Stimulated activated CD8-positive, alpha-beta memory T cell treated with anti-CD3 and anti-CD28 coated beads, Interleukin-12 subunit alpha, Interleukin-12 subunit beta, amount 100 ng/mL, for 24 hours (primary cell): ENCODE measurements around the gene CR2.
A peak's percentile ranks its signal among the peaks of the same experiment; 100 is the strongest.
"Not testable (repeated sequence)": the region's sequence is repeated elsewhere in the genome, so short reads cannot be mapped to it uniquely, and the experiment has no call there.

Experiments used
- DNase-seq: peaks from one replicate; pipeline ENCODE4 v3.0.0-alpha.2; 2020; ENCODE audit errors: extremely low read depth

CR2 gene

GRCh38 chr1:207444514-207445217, 9.5 kb upstream of the CR2 start:
- DNase-seq = no peak

GRCh38 chr1:207453710-207454045, 450 bp upstream of the CR2 start:
- no peak for DNase-seq

GRCh38 chr1:207455183-207455754, 1.1 kb downstream of the CR2 start:
- no peak for DNase-seq

- DNase-seq = no peak
Measured at GRCh38 chr1:207458414-207458813, 4.3 kb downstream of the CR2 start.

GRCh38 chr1:207459008-207459407, 4.9 kb downstream of the CR2 start:
- DNase-seq = no peak

GRCh38 chr1:207461649-207462048, 7.5 kb downstream of the CR2 start:
- DNase-seq = no peak

GRCh38 chr1:207462535-207462934, 8.4 kb downstream of the CR2 start:
- DNase-seq = no peak

- no peak for DNase-seq
Measured at GRCh38 chr1:207463021-207463420, 8.9 kb downstream of the CR2 start.

- DNase-seq = no peak
Measured at GRCh38 chr1:207463571-207463970, 9.4 kb downstream of the CR2 start.

GRCh38 chr1:207470927-207471326, 16.8 kb downstream of the CR2 start:
- DNase-seq = no peak

GRCh38 chr1:207474210-207474609, 20.1 kb downstream of the CR2 start:
- no peak for DNase-seq

GRCh38 chr1:207486198-207486597, 32.1 kb downstream of the CR2 start:
- DNase-seq = no peak

GRCh38 chr1:207487636-207488035, 33.5 kb downstream of the CR2 start:
- DNase-seq = no peak

- DNase-seq = no peak
Measured at GRCh38 chr1:207493212-207493611, 39.1 kb downstream of the CR2 start.

GRCh38 chr1:207494171-207494570, 40.0 kb downstream of the CR2 start:
- DNase-seq = no peak

- not testable (repeated sequence) for DNase-seq
Measured at GRCh38 chr1:207495281-207495680, 41.2 kb downstream of the CR2 start.

GRCh38 chr1:207495801-207496792, 42.0 kb downstream of the CR2 start, which contains the start of gene CR1:
Gene CR1, plus strand, starts transcription at chr1:207496157. Its CDS starts 111 bp downstream, at chr1:207496268.
- DNase-seq = no peak

GRCh38 chr1:207497941-207498340, 43.8 kb downstream of the CR2 start:
- no peak for DNase-seq

GRCh38 chr1:207499573-207499972, 45.4 kb downstream of the CR2 start:
- DNase-seq = peak; percentile 9

- no peak for DNase-seq
Measured at GRCh38 chr1:207500306-207500705, 46.2 kb downstream of the CR2 start.

GRCh38 chr1:207501071-207501470, 46.9 kb downstream of the CR2 start:
- no peak for DNase-seq

GRCh38 chr1:207502726-207503125, 48.6 kb downstream of the CR2 start:
- DNase-seq = no peak

- DNase-seq = no peak
Measured at GRCh38 chr1:207503950-207504349, 49.8 kb downstream of the CR2 start.
